NCI-H2081 treated with DMSO at 0.1 percent for 48 hours (cell line): Measurements from ENCODE around the gene U2AF2.
A peak's percentile ranks its signal among the peaks of the same experiment; 100 is the strongest.

Source experiments
- DNase-seq: peaks from one replicate; lab custom pipeline; 2025; lab: John Stamatoyannopoulos, UW

U2AF2 gene

GRCh38 chr19:55658846-55659459 lies 4.1 kb downstream of the U2AF2 start:
- DNase-seq = no peak

- no peak for DNase-seq
Measured at GRCh38 chr19:55659822-55660221, 5.0 kb downstream of the U2AF2 start.

GRCh38 chr19:55660404-55660803 lies 5.6 kb downstream of the U2AF2 start:
- no peak for DNase-seq

GRCh38 chr19:55660991-55661390 lies 6.2 kb downstream of the U2AF2 start:
- DNase-seq = no peak

GRCh38 chr19:55661826-55662225 lies 7.0 kb downstream of the U2AF2 start:
- DNase-seq = no peak

GRCh38 chr19:55663846-55664536 lies 9.2 kb downstream of the U2AF2 start:
- DNase-seq = no peak

- DNase-seq = no peak
Measured at GRCh38 chr19:55666343-55667005, 11.6 kb downstream of the U2AF2 start.

GRCh38 chr19:55667006-55667381 lies 12.2 kb downstream of the U2AF2 start:
- DNase-seq = no peak

- DNase-seq = no peak
Measured at GRCh38 chr19:55667511-55667910, 12.7 kb downstream of the U2AF2 start.

GRCh38 chr19:55667958-55668357 lies 13.1 kb downstream of the U2AF2 start:
- no peak for DNase-seq

GRCh38 chr19:55668603-55669348 lies 13.9 kb downstream of the U2AF2 start:
- no peak for DNase-seq

- DNase-seq = no peak
Measured at GRCh38 chr19:55669418-55670279, 14.8 kb downstream of the U2AF2 start.

GRCh38 chr19:55670280-55671053 lies 15.6 kb downstream of the U2AF2 start:
- DNase-seq = no peak

GRCh38 chr19:55671054-55671378 lies 16.2 kb downstream of the U2AF2 start:
- no peak for DNase-seq

- DNase-seq = no peak
Measured at GRCh38 chr19:55672418-55672817, 17.6 kb downstream of the U2AF2 start.

GRCh38 chr19:55673465-55673864 lies 18.6 kb downstream of the U2AF2 start:
- no peak for DNase-seq

- DNase-seq = no peak
Measured at GRCh38 chr19:55673889-55674288, 19.1 kb downstream of the U2AF2 start.

GRCh38 chr19:55674459-55674840 lies 19.6 kb downstream of the U2AF2 start:
- DNase-seq = no peak

- peak; percentile 81 for DNase-seq
Measured at GRCh38 chr19:55674841-55675660, 20.2 kb downstream of the U2AF2 start, which contains the start of gene EPN1. TSS of gene EPN1 (plus strand) at chr19:55675226. CDS start at chr19:55678628, 3,402 bp downstream.
